Stimulated activated CD4-positive, alpha-beta T cell treated with anti-CD3 and anti-CD28 coated beads, TNF-alpha, amount 100 ng/mL, for 48 hours (primary cell): ENCODE measurements around the gene EVI5.
"Not testable (repeated sequence)": the region's sequence is repeated elsewhere in the genome, so short reads cannot be mapped to it uniquely, and the experiment has no call there.

Experiments used
- DNase-seq, 3 donors: peaks; one replicate each; pipeline ENCODE4 v3.0.0-alpha.2; 2020; ENCODE audit warnings: low read depth in 3 of 3

EVI5 gene

GRCh38 chr1:92577261-92577895, 207.5 kb downstream of the EVI5 start:
- DNase-seq = no peak

GRCh38 chr1:92575123-92575522, 209.8 kb downstream of the EVI5 start:
- no peak for DNase-seq

DNA sequence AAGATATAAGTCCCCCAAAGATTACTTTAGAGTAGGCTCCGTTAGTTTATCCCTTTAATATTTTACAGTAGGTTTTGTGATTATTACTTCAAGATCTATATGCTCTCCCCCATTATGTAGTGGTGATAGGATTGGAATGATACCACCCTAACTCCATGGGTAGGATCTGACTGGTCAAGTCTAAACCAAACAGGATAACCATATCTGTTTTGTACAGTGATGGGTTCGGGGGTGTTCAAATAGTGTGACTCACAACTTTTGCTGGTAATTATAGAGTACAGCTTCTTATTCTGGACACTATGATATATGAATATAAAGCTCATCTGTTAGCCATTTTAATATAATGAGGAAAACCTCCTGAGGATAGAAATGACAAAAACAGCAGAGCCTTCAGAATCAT, 212.4 kb downstream of the EVI5 start:
- DNase-seq = no peak

DNA sequence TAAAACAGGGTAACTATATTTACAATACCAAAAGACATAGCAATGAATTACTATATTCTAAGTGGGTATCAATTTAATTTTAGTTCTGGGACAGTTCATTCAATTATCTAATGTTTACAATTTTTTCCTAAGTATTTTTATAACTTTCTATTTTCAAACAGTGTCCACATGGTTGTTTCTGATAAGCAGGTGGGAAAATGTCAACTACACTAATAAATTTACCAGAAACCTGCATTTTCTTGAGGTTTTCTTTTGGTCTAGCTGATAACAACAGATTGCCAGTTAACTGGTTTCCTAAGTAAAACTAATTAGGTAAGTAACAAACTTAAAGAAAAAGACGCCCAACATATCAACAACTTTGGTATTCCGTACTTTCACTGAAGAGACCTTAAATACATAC, 213.3 kb downstream of the EVI5 start:
- DNase-seq = no peak

- DNase-seq = no peak
Observed at GRCh38 chr1:92567211-92567868, 217.6 kb downstream of the EVI5 start.

DNA sequence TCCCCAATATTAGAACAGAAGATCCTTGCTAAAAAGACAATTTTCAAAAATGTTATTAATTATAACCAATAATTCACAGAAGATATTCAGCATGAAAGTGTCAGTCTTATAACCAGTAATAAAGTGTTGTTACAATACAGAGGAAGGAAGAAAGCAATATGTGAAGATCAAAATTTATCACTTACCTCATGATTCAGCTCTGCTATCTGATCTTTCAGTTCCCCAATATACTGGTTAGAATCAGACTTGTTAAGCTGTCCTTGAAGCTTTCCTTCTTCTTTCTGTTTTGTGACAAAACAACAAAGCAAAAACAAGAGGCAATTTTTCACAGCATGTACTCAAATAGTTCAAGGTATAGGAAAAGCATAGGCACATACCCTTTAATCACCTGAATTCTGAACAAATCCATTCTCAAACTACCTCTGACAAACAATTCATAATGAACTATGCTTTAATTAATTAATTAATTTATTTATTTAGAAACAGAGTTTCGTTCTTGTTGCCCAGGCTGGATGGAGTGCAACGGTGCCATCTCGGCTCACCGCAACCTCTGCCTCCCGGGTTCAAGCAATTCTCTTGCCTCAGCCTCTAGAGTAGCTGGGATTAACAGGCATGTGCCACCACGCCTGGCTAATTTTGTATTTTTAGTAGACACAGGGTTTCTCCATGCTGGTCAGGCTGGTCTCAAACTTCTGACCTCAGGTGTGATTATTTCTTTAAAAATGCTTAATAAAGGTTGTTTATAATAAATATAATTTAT, 221.3 kb downstream of the EVI5 start:
- no peak for DNase-seq

DNA sequence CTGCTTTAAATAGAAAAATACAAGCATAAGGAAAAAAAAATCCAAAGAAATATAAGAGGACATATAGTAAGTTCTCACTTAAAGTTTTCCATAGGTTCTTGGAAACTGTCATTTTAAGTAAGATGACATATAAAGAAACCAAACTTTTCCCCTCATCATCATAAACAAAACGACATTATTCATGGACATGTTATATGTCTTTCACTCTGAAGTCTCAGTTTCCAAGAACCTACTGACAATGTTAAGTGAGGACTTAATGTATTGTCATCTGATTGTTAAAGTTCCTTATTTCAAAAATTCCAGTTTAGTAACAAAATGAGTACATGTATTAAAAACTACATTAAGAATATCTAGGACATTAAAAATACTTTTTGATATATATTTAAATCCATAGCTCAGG, 228.6 kb downstream of the EVI5 start:
- DNase-seq = no peak

DNA sequence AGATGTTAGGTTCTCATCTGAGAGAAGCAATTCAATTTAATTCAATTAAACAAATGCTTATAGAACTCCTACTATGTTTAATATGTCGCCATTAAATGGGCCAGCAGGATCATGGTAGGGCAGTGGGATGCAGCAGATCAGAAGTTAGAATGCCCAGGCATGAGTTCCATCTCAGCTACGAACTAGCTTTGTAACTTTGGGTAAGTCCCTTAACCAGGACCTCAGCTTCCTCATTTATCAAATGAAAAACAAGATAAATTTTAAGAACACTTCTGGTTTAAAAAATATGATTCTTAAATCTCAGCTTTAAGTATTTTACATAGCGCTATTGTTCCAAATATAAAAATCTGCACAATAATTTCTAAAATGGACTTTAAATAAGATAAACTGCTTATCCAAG, 230.7 kb downstream of the EVI5 start:
- no peak for DNase-seq

DNA sequence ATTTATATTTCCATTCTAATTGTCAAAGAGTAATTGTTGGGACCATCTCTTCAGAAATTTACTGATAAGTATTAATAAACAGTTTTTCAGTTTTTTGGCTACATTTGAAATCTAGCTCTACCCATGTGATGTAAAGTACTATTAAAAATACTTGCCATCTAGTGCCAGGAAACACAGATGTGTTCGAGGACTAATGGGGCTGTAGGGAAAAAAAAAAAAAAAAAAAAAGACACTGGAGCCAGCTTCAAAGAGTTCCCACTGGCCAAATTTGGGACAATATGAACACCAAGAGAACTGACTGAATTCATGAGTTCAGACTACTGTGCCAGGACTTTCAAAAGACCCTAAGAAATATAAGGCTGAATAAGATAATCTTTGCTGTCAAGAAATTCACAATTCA, 233.0 kb downstream of the EVI5 start:
- DNase-seq = no peak

DNA sequence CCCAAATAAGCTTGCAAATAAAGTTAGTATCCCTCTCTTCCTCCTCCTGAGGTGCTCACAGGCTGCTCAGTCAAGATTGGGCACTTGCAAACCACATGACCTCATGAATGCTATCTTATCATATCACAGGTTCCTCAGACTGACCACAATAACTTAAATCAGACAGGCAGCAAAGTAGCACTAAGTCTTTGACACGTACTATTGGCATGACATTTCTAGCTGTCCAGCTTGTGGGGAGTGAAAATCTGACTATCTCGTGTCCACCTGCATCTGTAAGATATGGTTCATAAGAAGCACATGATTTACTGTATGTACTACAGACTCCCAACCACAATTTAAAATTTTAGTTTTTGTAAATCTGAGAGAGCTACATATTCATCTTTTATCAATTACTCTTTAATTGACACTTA, 240.1 kb downstream of the EVI5 start:
- DNase-seq = no peak

DNA sequence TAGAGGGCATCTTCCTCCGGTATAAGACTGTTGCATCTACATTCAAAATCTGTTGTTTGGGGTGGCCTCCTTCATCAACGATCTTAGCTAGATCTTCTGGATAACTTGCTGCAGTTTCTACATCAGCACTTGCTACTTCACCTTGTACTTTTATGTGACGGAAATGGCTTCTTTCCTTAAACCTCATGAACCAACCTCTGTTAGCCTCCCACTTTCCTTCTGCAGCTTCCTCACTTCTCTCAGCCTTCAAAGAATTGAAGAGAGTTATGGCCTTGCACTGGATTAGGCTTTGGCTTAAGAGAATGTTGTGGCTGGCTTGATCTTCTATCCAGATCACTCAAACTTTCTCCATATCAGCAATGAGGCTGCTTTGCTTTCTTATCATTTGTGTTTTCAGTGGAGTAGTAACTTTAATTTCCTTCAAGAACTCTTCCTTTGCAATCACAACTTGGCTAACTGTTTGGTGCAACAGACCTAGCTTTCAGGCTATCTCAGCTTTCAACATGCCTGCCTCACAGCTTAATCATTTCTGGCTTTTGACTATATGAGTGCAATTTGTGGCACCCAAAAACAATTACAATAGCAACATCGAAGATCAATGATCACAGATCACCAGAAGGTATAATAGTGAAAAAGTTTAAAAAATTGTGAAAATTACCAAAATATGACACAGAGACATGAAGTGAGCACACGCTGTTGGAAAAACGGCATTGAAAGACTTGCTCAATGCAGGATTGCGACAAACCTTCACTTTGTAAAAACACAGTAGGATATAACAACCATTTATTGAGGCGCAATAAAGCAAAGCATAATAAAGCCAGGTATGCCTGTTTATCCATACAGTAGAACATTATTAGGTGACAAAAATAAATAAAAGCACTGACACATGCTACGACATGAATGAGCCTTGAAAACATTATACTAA, 241.5 kb downstream of the EVI5 start:
- DNase-seq = no peak

GRCh38 chr1:92538413-92539061, 246.4 kb downstream of the EVI5 start:
- peak in 1 of 3 donors; percentile 34 for DNase-seq

DNA sequence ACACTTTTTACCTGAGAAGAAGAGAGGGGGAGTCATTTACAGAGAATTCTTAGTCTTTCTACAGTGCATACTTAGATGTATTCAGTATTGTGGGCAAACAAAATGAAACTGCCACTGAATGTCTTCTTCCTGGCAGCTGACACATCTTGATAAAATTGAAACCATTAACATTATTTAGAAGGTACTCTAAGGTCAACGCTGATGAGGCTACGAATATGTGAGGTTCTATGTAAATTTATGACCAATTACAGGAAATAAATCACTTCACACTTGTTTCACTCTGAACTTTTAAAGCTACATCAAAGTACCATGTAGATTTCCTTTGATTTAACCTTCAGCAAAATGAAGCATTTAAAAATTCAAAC, 246.9 kb downstream of the EVI5 start:
- DNase-seq = no peak

- no peak for DNase-seq
Observed at GRCh38 chr1:92536980-92537884, 247.7 kb downstream of the EVI5 start.

DNA sequence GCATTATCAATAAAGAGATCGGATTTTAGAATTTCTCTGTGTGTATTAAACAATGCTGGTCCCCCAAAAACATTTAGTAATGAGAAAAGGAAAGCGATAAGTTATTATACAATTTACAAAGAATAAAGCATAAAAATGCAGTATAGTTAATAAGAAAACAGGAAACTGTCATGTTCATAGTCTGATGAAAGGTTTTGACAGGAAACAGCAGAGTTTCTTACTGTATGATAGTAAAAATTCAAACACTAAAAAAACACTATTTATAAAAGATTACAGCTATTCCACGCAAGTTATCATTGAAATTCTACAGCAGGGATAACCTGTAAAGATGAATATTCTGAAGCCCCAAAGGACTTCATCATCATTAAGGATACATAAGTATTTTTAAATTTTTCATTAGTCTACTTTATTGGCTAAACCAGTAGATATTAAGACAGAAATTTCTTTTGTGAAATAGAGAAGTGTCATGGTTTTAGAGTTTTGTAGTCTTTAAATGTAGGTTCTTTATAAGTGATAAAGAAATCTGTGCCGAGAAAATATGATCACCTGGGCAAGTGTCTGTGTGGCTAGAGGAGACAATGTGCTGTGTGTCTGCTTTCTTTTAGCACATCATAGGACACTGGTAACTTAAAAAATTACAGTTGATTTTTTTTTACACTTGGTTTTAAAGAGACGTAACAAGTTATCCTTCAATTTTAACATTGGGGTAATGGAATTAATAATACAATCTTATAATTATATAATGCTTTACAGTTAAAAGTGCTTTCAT, 248.5 kb downstream of the EVI5 start:
- DNase-seq = no peak

DNA sequence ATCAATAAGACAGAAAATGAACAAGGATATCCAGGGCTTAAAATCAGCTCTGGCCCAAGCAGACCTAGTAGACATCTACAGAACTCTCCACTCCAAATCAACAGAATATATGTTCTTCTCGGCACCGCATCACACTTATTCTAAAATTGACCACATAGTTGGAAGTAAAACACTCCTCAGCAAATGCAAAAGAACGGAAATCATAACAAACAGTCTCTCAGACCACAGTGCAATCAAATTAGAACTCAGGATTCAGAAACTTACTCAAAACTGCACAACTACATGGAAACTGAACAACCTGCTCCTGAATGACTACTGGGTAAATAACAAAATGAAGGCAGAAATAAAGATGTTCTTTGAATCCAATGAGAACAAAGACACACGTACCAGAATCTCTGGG, 252.5 kb downstream of the EVI5 start:
- DNase-seq = not testable (repeated sequence)

DNA sequence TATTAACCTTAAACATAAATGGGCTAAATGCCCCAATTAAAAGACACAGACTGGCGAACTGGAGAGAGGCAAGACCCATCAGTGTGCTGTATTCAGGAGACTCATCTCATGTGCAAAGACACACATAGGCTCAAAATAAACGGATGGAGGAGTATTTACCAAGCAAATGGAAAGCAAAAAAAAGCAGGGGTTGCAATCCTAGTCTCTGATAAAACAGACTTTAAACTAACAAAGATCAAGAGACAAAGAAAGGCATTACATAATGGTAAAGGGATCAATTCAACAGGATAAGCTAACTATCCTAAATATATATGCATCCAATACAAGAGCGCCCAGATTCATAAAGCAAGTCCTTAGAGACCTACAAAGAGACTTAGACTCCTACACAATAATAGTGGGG, 253.0 kb downstream of the EVI5 start:
- DNase-seq = not testable (repeated sequence)

GRCh38 chr1:92527670-92528069, 257.2 kb downstream of the EVI5 start:
- no peak for DNase-seq

DNA sequence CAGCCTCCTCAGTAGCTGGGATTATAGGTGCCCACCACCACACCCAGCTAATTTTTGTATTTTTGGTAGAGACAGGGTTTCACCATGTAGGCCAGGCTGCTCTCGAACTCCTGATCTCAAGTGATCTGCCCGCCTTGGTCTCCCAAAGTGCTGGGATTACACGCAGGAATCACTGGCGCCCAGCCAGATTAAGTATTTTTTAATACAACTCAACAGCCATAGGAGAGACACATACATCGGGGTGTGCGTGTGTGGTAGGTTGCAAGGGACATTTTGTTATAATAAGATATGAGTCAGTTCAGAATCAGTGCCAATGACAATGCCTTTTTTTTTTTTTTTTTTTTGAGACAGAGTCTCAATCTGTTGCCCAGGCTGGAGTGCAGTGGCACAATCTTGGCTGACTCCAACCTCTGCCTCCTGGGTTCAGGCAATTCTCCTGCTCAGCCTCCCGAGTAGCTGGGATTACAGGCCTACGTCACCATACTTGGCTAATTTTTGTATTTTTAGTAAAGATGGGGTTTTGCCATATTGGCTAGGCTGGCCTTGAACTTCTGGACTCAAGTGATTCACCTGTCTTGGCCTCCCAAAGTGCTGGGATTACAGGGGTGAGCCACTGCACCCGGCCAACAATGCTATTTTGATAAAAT, 259.8 kb downstream of the EVI5 start:
- DNase-seq = not testable (repeated sequence)
